ENCODE results near the gene RPL26.
"Not testable (repeated sequence)": the region's sequence is repeated elsewhere in the genome, so short reads cannot be mapped to it uniquely, and the experiment has no call there.

RPL26 gene

GRCh38 chr17:8397636-8398035 lies 14.6 kb upstream of the RPL26 start, which contains the start of gene RNF222:
Gene RNF222 (minus strand): TSS chr17:8397827. CDS start chr17:8393461, 4,366 bp downstream.
- no peak for TF ChIP-seq CTCF (IDR thresholded peaks at IDR 0.05; ENCODE audit: low read depth, low read length)

GRCh38 chr17:8394497-8394896 lies 11.5 kb upstream of the RPL26 start:
- H3K4me3 ChIP-seq (ENCODE audit: low read depth, low read length) = not testable (repeated sequence)

More at GRCh38 chr17:8397636-8398035, 14.6 kb upstream of the RPL26 start, which contains the start of gene RNF222:
- H3K4me3 ChIP-seq (ENCODE audit: low read depth, low read length) = no peak within 1 kb of the TSS

- H3K4me3 ChIP-seq (ENCODE audit: low read depth, low read length) = no peak overlapping the region
- no peak for TF ChIP-seq CTCF (IDR thresholded peaks at IDR 0.05; ENCODE audit: low read depth, low read length)
These were observed 10.7 kb upstream of the RPL26 start for GRCh38 chr17:8393470-8394231.

- TF ChIP-seq CTCF (IDR thresholded peaks at IDR 0.05; ENCODE audit: low read depth, low read length) = no peak
- no peak overlapping the region for H3K4me3 ChIP-seq (ENCODE audit: low read depth, low read length)
These were observed 9.9 kb upstream of the RPL26 start for GRCh38 chr17:8392674-8393469.

GRCh38 chr17:8392274-8392673 lies 9.3 kb upstream of the RPL26 start:
- H3K4me3 ChIP-seq (ENCODE audit: low read depth, low read length) = no peak overlapping the region
- no peak for TF ChIP-seq CTCF (IDR thresholded peaks at IDR 0.05; ENCODE audit: low read depth, low read length)

GRCh38 chr17:8391711-8392110 lies 8.7 kb upstream of the RPL26 start:
- H3K4me3 ChIP-seq (ENCODE audit: low read depth, low read length) = no peak overlapping the region
- no peak for TF ChIP-seq CTCF (IDR thresholded peaks at IDR 0.05; ENCODE audit: low read depth, low read length)

- TF ChIP-seq CTCF (IDR thresholded peaks at IDR 0.05; ENCODE audit: low read depth, low read length) = no peak
- no peak overlapping the region for H3K4me3 ChIP-seq (ENCODE audit: low read depth, low read length)
These were observed 5.1 kb upstream of the RPL26 start for GRCh38 chr17:8387914-8388651.
